Measurements from ENCODE around the gene GALNTL6.
A peak's percentile ranks its signal among the peaks of the same experiment; 100 is the strongest.

GALNTL6 gene

GRCh38 chr4:172220679-172221078 lies 407.5 kb downstream of the GALNTL6 start:
- DNase-seq (ENCODE audit: low spot score): no peak

GRCh38 chr4:172225457-172225856 lies 412.3 kb downstream of the GALNTL6 start:
- DNase-seq (ENCODE audit: low spot score): no peak

DNA sequence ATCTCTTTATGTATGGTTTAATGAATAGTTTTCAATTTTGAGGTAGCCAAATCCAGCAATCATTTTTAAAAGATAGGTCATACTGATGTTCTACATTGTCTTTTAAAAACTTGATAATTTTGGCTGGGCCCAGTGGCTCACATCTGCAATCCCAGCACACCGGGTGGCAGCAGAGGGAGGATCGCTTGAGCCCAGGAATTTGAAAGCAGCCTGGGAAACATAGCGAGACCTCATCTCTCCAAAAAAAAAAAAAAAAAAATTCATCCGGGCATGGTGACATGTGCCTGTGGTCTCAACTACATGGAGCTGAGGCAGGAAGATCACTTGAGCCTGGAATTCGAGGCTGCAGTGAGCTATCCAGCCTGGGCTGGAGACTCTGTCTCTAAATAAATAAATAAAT lies 419.8 kb downstream of the GALNTL6 start:
- no peak for DNase-seq (ENCODE audit: low spot score)

GRCh38 chr4:172243551-172243950 lies 430.3 kb downstream of the GALNTL6 start:
- DNase-seq (ENCODE audit: low spot score): no peak

GRCh38 chr4:172245516-172245915 lies 432.3 kb downstream of the GALNTL6 start:
- DNase-seq (ENCODE audit: low spot score): no peak

DNA sequence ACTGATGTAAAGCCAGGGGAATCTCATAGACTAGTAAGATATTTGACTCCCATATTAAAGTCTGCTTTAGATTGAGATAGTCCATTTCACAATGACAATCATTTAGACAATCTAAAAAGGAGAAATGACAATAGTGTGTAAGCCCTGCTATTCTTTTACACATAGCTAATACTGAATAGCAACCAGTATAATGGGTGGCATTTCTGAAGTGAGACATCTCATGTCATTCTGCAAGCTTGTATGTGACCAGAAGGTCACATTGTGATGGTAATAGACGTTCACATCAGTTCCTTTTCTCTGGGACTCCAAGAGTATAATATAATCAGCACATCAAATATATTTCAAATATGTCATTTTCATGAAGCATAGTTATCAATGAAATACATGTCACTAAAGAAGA lies 440.2 kb downstream of the GALNTL6 start:
- no peak for DNase-seq (ENCODE audit: low spot score)

DNA sequence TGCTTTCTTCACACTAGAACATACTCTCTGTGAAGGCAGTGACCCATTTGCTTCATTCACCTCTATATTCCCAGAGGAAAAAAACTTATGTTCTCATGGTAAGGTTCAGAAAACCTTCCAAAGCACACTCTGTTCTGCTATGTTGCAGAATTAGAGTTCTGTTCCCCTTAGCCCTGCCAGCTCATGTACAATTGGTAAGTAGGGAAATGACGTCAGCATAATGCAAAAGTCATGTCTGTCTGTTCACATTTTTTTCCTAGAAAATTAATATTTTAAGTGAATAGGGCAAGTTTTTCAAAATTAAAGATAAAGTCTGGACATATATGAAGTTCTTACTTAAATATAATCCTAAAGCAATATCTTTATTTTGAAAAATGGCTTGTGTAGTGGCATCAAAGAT lies 443.6 kb downstream of the GALNTL6 start:
- DNase-seq (ENCODE audit: low spot score): no peak

- peak; percentile 33 for DNase-seq (ENCODE audit: low spot score)
Observed at GRCh38 chr4:172270397-172270796, 457.2 kb downstream of the GALNTL6 start.

GRCh38 chr4:172287117-172287516 lies 473.9 kb downstream of the GALNTL6 start:
- DNase-seq (ENCODE audit: low spot score): no peak

DNA sequence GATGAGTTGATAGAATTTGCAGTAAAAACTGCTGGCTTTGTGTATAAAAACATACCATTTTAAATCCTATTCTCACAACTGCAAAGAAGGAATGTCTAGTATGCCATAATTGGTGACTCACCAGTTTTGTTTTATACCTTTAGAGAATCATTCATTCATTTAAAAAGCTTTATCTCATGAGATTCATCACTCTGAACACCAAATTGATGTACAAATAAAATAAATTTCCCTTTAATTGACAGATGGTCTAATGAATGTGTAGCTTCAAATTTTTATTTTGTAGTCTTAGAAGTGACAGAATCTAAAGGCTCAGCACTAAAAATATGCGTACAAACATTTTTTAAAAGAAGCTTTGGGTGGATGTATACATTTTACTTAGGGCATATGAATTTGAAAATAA lies 492.5 kb downstream of the GALNTL6 start:
- DNase-seq (ENCODE audit: low spot score): no peak

GRCh38 chr4:172308078-172308477 lies 494.9 kb downstream of the GALNTL6 start:
- DNase-seq (ENCODE audit: low spot score): no peak

DNA sequence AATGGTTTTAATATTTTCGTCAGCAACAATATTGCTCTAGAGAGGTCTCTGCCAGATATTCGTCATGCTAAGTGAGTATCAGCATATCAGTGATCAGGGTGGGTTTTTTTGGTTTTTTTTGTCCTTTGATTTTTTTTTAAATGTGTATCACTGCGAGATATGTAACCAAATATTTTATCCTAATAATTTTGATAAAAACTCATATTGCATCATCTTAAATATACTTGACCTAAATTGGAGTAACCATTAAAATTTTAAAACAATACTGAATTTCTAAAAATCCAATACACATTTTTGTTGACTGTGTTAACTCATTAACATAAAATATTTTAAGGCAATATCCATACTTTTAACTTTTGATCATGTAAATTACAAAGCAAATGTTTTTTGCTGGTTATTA lies 498.5 kb downstream of the GALNTL6 start:
- no peak for DNase-seq (ENCODE audit: low spot score)

DNA sequence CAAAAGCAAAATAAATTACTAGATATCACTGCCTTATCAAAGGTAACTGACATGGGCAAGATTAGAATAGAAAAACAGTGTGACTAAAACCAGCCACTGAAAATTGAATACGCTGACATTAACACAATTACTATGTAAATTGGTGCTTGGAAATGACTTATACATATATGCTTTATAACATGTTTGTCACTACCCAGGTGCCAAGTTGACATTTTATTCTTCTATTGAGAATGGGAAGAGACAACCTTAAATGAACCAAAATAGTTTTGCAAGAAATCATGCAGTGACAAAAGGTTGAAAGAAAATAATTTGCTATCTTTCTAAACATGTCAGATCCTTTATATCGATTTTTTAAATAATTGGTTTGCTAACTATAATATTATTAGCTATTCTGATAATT lies 510.1 kb downstream of the GALNTL6 start:
- no peak for DNase-seq (ENCODE audit: low spot score)

DNA sequence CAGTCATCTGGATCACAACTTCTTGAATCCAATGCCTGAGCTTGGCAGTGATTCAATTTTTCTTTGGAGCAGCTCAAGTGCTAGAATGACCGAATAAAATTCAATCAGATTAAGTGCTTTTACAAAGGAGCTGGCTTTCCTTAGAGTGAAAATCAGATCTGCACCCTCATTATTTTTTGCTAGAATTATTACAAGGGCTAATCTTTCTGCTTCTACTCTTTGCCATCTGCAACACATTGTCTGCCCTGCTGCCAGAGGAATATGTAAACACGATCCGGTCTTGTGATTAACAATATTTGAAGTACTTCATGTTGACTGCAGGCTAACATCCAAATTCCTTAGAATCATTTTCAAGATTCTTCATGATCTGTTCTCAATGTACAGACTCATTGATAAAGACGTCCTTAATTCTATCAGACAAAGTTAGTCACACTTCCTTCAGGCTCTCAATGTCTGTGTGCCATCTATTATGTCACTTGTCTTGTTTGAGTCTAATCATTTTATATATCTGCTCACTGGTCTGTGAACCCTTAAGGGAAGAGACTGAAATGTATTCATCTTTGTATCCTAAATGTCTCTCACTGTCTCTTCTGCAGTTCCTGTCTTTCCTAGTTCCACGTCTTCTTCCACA lies 531.2 kb downstream of the GALNTL6 start:
- DNase-seq (ENCODE audit: low spot score): no peak

- no peak for DNase-seq (ENCODE audit: low spot score)
Observed at GRCh38 chr4:172348426-172348825, 535.2 kb downstream of the GALNTL6 start.

- no peak for DNase-seq (ENCODE audit: low spot score)
Observed at GRCh38 chr4:172352356-172352755, 539.2 kb downstream of the GALNTL6 start.

DNA sequence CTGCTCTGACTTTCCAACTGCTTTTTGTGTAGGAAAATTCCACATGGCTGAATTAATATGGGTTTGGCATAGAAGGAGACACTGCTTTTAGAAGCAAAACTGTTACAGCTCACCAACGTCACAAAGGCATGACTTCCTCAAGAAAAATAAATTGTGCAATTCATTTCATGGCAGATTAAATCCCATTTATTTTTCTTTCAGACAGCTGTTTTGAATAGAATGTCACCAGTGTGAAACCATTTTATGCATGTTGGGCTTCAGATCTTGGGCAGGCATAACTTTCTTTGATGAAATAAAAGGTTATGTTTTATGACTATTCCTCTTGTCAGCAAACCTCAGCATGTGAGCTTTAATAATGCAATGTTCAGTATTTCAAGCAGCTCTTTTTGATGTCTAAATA lies 542.8 kb downstream of the GALNTL6 start:
- no peak for DNase-seq (ENCODE audit: low spot score)

DNA sequence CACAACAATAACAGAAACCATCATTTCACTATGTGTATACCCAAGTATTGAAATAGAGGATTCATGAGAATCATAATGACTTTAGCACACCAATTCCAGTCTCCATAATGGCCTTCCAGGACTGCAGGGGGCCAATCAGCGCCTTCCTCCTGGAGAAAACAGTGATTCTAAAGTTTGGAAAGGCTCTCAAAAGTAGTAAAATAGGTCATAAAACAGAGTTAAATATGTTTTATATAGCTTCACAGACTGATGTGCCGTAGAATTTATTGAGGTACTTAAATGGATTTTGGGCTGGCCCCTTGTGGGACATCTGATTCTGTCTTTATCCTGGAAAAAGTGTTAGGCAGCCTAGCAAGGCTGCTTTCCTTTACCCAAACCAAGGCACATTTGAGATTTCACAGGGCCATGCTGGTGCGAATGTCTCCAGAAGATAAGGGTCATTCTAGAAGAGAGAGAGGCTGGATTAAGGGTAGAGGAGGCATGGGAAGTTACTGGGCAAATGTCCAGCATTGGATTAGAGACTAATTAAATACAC lies 543.9 kb downstream of the GALNTL6 start:
- DNase-seq (ENCODE audit: low spot score): no peak

DNA sequence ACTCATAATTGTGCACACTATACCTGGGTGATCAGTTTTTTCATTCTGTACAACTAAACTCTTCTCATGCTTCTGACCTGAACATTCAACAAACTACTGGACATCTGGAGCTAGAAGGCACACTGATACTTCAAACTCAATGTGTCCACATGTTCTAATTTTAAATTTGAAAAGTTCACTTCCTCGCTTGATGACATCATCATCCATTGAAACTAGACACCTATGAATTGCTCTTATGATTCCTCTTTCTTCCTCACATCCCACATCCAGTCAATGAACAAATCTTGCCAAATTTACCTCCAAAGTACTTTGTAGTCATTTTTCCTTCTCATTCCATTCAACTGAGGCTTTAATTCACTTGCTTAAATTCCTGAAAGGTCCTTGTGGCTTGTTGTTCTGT lies 549.4 kb downstream of the GALNTL6 start:
- DNase-seq (ENCODE audit: low spot score): no peak

GRCh38 chr4:172369471-172369959 lies 556.3 kb downstream of the GALNTL6 start:
- no peak for DNase-seq (ENCODE audit: low spot score)

- DNase-seq (ENCODE audit: low spot score): no peak
Observed at GRCh38 chr4:172377486-172378140, 564.4 kb downstream of the GALNTL6 start.

GRCh38 chr4:172379834-172380233 lies 566.6 kb downstream of the GALNTL6 start:
- no peak for DNase-seq (ENCODE audit: low spot score)

- DNase-seq (ENCODE audit: low spot score): no peak
Observed at GRCh38 chr4:172390331-172390730, 577.1 kb downstream of the GALNTL6 start.

DNA sequence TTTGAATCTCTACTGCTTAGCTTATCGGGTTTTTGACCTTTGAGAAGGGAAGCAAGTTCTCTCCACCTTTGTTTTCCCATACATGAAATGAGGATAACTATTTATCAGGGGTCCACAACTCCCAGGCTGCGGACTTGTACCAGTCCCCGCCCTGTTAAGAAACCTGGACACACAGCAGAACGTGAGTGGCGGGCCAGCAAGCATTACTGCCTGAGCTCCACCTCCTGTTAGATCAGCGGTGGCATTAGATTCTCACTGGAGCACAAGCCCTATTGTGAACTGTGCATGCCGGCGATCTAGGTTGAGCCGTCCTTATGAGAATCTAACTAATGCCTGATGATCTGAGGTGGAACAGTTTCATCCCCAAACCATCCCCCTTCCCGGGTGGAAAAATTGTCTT lies 579.5 kb downstream of the GALNTL6 start:
- DNase-seq (ENCODE audit: low spot score): no peak
